Hematopoietic multipotent progenitor cell (in vitro differentiated cells): ENCODE results near the gene GFPT1. TPM values are rescaled to one million over a fixed set of nuclear protein-coding genes. Genes with fewer than 3 reads are reported as not detected.
A peak's percentile ranks its signal among the peaks of the same experiment; 100 is the strongest.

Experiments used
- DNase-seq, 3 donors: peaks; one replicate each; pipeline ENCODE4 v3.0.0-alpha.2; 2011 to 2015; ENCODE audit warnings: low read depth in 2 of 3, low spot score in 2 of 3
- total RNA-seq: library from RNA; depleted of rRNA; stranded (reverse); fragments of >200 nt; gene quantifications from one replicate; pipeline ENCODE4 v1.2.3, GENCODE V29; 2012

GFPT1 gene
- total RNA-seq, 1 donor, result 4.6 TPM

DNA sequence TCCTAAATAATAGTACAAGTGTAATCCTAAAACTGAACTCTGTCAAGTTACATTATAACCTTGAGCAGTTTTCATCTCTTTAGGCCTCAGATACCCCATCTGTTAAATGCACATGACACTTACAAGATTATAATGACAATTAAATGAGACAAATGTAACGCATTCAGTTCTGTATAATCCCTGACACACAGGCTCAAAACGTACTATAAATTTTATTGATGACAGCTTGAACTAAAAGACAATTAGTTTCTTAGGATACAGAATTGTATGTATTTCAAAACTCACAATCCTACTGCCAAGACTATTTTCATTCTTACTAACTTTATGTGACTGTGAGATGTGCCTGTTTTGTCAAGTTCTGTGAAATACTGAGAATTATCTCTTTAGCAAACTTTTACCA is 56.2 kb downstream of the GFPT1 start:
- DNase-seq, result no peak

DNA sequence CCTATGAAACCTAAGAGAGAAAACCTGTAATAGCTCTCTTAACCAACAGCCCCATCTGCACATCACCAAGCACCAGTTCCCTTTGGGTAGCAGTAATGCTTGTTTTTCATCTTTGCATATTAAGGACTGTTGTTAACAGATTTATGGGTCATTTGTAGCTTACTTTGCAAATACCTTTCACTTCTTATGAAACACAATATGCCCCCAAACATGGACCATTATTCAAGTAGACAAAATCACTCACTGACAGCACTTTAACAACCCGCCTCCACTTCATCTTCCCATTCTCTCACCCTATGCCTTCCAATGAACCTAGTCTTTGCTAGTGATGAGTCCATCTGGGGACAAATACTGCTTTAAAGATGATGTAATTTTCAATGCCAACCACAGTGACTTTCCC is 64.4 kb downstream of the GFPT1 start:
- no peak for DNase-seq

DNA sequence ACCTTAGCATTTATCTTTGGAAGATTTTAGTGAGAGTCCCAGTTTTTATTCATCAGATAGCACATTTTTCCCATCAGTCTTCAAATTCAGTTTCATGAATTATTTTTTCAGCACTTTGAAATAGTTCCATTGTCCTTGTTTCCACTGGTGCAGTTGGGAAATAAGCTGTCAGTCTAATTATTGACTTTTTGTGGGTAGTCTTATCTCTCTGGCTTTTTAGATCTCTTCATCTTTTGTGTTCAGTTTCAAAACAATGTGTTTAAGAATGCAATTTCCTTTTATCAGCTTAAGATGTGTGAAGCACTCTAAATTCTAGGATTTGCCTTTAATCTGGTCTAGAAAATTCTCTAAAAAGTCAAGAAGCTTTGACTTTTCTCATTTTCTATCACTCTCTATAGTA is 70.5 kb downstream of the GFPT1 start:
- no peak for DNase-seq

DNA sequence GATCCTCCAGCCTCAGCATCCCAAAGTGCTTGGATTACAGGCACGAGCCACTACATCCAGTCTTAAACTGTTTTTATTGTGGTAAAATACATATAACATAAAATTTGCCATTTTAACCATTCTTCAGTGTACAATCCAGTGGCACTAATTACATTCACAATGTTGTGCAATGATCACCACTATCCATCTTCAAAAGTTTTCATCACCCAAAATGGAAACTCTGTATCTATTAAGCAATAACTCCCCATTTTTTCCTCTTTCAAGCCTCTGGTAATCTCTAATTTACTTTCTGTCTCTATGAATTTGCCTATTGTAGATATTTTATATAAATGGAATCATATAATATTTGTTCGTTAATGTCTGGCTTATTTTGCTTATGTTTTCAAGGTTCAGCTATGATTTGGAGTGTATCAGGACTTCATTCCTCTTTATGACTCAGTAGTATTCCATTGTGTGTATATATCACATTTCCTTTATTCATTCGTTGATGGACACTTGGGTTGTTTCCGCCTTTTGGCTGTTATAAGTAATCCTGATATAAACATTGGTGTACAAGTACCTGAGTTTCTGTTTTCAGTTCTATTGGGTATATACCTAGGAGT is 71.8 kb downstream of the GFPT1 start:
- no peak for DNase-seq

DNA sequence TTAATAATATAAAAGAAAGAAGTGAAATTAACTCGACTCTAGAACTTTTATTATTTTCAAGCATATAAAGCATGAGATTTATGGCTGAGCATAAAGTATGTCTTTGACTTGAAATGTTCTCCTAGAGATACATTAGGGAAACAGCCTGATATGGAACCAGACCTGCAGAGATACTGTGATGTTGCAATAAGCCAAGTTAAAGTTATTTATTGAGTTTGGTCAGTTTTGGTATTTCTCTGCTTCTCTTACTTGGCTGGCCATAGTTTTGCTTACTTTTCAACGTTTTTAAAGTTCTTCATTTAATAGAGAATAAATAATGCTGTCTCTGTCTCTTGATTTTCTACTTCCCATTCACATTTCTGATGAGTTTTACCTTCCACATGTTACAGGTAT is 76.0 kb downstream of the GFPT1 start:
- DNase-seq, result no peak

DNA sequence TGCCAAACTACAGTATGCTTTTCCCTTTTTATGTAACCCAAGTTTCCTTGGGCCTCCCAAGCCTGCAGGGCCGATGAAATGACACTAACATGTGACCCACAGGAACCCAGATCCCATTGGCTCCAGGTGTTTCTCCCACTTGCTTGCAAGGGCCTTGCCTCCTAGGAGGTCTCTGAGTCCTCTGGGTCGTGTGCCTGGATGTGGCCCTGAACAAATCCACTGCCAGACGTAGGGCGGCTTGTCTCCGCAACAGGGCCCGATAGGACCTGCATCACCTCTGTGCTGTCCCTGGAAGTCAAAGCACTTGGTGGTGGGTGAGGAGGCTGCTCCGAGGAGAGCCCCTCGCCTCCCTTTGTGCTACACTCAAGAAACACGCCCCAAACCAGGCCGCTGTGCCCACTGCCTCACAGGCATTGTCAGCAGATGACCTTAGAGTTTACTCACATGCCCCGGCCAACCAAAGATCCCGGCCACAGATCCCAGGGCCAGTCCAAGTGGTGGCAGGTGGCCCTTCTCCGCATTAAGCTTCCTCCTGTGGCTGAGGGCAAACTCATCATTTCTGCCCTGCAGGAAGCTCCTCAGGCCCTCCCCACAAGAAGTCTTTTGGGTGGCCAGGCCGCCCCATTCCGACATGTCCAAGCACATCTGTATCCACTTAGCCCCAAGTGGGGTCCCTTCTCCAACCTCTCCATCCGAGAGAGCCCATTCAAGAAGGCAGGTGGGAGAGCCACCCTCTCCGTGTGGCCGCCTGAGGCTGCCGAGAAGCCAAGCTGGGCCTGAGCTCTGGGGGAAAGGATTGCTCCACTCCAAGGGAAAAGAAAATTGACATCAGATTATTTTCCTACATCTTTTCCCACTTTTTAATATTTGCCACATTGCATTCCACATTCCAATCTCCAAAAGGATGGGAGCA is 76.7 kb downstream of the GFPT1 start:
- no peak for DNase-seq

DNA sequence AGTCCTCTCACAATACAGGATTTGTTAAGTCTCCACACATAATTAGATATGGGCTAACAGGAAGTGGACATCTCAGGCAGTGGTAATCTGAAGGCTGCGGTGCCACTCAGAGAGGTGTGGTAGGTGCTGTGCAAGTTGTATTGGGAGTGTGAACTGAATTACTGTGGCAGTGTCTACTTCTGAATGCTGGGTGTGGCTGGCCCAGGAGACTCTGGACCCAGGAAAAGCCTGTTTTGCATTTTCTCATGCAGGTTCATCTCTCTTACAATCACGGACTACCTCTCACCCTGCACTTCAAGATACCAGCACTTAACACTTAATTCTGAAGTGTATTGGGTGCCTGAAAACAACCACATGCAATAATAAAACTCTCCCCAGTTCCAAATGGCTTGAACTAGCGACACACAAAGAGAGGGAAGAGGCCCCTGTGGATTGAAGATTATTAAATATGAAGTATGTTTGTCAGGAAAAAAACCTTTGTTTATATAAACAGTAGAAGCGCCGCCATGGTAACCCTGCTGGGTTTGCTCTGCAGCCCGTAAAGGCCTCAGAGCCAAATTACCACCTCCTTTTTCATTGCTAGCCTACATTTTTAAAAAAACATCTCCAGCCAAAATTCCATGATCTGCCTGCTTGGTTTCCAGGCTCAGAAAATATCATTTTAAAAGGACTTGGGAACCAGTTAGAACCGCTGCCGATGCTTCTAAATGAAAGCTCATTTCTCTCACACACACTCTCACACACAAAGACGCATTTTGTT is 77.5 kb downstream of the GFPT1 start:
- DNase-seq, result peak in 2 of 3 donors; percentile 52 to 77

DNA sequence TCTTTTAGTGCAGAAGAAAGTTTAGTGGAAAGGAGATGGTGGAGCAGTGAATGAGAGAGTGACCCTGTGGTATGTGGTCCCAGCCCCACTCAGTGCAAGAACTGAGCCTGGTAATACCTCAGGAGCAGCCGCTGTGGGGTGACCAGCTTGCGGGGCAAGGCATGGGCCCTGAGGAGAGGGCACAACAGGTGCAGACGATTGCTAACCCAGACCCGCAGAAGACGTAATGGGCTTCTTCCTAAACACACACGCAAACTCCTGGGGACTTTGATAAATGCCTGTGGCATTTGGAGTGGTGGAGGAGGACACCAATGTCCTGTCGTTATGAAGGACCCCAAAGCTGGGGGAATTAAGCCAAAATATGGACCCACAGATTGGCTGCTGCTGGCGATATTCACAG is 78.7 kb downstream of the GFPT1 start:
- no peak for DNase-seq

DNA sequence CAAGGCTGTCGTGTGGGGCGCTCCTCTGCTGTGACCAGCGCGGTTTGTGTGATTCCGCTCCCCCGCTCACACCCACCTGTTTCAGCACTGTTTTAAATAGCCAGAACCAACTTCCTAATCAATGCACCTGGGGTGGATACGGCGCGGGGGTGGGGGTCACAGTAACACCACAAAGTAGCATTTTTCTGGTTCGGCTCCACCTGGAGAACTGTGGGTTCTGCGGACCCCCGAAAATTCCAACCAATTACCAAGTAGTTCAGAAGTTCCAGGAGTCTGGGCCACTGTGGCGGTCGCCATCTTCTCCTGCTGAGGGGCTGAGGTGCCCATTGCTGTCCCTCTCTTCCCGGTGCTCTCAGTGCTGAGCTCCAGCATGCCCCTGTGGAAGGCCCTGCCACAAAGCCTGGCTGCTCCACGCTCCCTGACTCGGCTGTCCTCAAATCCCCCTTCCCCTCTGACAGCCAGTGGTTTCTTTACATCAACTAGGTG is 79.4 kb downstream of the GFPT1 start:
- no peak for DNase-seq

DNA sequence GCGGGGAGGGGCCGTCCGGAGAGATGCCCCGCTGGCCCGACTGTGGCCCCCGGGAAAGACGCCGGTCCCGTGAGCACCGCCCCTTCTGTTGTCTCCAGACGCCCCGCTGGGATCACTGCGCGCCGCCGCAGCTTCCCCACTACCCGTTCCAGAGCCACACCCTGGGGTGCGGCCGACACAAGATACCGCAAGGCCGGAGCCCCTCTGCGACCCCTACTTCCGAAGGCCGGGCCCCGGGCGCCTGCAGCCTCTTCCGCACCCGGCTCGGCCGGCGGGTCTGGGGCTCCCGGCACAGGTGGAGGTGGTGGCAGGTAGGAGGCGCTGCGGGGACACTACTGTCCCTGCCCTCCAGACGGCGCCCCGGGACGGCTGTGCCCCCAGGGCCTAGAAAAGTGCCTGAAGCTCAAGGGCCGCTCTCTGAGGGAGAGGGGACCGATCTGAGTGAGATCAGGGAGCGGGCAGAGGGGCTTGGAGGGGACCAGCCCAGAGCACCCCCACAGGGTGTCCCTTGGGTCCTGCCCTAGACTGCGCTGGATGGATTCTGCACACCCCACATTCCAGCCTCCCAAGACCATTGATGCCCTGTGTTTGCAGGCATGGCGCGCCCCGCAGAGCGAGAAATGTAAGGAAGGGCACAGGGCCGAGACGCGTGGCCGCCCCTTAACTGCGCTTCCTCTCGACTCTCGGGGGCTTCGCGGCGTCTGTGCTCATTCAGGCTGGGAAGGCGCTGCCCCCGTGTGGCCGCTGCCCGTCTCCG is 80.0 kb downstream of the GFPT1 start:
- DNase-seq, result peak; percentile 11 to 92 (median 86)

DNA sequence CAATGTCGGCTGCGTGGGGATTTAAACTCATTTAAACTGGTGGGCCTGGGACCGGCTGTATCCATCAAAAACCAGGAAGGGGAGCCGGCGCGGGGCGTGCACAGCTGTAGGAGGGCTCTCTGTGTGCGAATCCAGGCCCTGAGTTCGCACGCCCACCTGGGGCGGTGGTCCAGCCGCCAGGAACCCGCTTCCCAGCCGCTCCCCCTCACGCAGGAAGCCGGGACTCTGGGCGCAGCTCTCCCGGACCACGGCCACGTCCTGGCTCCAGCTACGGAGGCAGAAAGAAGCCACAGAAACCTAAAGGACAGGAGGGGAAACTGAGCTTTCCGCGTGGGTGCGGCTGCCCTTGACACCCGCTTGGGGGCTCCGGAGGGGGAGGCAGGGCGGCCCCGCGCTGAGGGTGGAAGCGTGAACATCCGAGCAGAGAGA is 80.6 kb downstream of the GFPT1 start:
- no peak for DNase-seq

DNA sequence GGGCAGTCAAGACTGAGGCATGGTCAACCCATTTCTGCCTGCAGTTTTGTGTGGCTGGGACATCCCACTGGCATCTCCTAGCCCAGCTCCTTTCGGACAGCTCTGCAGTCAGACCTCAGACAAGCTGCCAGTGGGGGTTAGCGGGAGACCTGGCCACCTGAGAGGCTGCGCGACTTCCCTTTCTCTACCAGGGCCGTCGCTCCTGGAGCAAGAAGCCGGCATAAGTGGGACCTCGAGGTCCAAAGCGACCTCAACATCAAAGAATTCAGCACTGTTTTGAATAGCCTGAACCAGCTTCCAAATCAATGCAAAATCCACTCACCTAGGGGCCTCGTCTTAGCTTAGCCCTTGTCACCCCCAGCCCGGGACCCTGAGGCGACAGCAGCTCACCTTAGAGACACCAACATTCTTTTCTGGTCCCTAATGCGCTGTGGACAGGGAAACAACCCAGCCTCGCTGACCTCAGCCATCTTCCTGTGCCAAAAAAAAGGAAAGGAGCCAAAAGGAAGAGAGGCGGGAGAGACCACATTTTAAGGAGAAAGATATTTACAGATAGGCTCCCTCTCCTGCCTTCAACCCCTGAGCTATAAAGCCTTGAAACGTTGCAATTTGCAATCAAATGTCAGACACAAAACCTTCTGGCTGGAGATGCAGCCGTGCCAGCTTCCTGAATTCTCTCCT is 81.2 kb downstream of the GFPT1 start:
- DNase-seq, result peak in 1 of 3 donors; percentile 17

DNA sequence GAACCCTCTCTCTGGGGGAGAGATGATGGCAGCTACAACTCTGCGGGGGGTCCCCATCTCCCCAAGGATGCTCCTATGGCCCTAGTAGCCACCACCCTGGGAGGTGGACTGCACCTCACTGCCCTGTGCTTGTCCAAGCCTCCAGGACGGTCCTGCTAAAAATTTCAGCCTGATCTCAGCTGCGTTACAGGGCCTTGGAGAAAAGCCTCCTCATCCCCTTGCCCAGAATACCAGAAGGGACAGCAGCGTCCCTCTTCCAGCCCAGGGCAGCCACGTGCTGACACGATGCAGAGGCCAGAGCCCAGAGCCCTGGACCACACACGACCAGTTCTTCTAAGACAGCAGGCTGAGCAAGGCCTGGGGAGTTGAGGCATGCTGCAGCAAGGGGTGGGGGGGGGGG is 81.9 kb downstream of the GFPT1 start:
- no peak for DNase-seq

DNA sequence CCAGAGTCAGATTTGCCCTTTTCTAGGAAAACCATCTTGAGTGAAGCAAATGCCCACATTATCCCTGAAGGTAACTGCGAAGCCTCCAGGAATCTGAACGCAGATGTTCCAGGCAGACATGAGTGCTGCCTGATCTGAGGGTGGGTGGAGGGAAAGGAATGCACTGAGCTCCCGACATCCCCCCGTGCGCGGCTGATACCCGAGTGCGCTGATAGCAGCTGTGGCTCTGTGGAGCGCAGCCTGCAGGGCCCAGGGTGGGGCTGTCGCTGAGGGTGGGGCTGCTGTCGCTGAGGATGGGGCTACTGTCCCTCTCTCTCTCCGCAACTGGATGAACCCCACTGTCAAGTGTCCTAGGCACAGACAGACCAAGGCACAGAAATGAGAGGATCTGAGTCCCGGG is 82.4 kb downstream of the GFPT1 start:
- DNase-seq, result no peak

DNA sequence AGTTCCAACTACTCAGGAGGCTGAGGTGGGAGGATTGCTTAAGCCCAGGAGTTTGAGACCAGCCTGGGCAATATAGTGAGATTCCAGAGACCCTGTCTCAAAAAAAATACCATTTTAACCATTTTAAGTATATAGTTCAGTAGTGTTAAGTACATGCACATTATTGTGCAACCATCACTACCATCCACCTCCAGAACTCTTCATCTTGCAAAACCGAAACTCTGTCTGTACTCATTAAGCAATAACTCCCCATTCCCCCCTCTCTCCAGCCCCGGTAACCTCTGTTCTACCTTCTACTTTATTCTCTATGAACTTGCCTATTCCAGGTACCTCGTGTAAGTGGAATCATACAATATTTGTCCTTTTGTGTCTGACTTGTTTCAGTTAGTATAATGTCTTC is 86.4 kb downstream of the GFPT1 start:
- DNase-seq, result no peak

DNA sequence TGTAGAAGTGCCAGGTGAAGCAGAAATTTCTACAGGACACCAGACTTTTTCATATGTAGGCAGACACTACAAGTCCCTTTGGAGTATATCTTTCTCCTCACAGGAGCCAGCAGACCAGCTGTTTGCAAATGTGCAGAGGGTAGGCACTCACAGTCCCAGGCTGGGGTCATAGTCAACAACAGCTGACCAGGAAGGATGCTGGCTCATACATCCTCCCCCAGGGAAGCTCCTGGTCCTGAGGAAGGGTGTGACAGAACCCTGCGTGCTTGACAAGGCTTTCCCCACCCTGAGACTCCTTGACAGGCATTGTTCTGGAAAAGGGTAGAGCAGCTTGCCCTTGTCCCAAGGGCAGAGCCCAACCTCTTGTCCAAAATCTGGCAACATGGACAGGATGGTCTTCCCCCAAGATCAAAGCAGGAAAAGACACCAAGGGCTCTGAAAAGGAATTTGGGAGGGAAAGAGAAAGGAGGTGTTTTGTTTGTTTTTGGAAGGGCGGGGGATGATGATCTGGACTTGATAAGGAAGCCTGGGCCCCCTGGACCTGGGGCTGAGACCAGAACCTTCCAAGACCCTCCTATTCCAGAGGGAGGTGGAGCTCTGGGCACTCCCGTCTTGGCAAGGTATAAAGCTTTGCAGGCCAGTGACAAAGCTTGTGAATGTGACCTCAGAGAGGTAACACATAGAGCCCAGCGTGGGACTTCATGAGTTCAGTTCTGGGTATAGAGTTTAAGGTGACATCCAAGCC is 87.1 kb downstream of the GFPT1 start:
- no peak for DNase-seq

DNA sequence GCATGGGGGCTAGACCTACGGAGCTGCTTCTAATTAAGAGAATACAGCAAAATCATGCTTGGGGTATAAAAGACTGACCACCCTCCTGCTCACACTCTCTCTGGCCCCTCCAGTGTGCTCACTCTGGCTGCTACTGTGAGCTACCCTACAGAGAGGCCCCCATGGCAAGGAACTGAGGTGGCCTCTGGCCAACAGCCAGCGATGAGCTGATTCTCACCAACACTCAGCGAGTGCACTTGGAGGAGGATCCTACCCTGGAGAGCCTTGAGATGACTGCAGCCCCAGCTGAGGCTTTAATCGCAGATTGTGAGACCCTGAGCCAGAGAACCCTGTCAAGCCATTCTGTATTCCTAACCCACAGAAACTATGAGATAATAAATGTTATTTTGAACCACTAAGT is 88.2 kb downstream of the GFPT1 start:
- DNase-seq, result no peak

DNA sequence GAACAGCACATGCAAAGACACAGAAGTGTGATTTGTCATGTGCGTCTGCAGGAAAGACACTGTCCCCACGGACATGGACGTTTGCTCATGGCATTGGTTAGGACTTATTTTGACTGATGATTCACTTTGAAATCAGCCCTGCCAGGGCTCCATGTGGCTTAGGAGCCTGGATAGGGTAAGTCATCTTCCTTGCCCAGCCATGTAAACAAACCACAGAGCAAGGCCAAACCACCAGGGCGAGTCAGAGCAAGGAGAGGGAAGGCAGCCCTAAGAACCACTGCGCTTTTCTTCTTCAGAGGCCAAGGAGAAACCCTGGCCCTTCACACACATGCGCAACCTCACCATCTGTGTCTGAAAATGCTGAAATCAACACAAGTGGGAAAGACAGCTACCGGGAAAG is 88.8 kb downstream of the GFPT1 start:
- DNase-seq, result no peak

DNA sequence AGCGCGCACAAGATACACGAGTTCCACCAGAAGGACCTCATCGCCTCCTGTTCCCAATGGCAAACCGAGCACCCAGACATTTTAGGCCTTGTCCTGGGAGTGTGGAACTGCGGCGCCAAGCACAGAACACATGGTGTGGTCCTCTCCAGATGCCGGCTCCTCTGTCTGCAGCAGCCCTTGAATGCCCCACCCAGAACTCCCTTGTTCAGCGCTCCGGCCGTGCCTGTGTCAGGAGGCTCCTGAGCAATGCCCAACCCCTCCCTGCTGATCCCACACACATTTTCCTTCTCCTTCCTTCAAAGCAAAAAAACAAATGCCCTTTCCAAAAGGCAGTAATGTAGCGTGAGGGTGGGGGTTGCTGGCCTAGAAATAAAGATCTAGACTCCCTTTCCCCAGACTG is 89.8 kb downstream of the GFPT1 start:
- no peak for DNase-seq
